Measurements from ENCODE around the gene RFX5.

DNA sequence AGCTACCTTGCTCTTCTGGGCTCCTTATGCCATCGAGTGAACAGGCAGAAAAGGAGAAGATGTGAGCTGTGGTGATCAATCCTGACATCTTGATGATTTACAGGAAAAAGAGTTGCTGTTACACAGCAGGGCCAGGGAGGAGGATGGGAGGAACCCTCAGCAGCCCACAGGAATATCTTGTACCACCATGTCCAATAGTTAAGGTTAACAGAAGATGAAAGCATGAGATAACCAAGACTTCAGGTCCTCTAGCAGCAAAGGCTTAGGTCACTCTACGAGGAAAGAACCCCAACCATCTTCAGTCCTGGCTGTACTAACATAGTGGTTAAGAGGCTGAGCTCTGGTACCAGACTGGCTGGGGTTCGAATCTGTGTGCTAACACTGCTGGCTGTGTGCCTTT, 37.5 kb upstream of the RFX5 start:
- TF ChIP-seq NFYC (CRISPR knock-in tag; IDR thresholded peaks at IDR 0.05) = no peak
- no peak for TF ChIP-seq JUNB (CRISPR knock-in tag; IDR thresholded peaks at IDR 0.05; ENCODE audit: borderline replicate concordance)
- TF ChIP-seq, protein P1, sequence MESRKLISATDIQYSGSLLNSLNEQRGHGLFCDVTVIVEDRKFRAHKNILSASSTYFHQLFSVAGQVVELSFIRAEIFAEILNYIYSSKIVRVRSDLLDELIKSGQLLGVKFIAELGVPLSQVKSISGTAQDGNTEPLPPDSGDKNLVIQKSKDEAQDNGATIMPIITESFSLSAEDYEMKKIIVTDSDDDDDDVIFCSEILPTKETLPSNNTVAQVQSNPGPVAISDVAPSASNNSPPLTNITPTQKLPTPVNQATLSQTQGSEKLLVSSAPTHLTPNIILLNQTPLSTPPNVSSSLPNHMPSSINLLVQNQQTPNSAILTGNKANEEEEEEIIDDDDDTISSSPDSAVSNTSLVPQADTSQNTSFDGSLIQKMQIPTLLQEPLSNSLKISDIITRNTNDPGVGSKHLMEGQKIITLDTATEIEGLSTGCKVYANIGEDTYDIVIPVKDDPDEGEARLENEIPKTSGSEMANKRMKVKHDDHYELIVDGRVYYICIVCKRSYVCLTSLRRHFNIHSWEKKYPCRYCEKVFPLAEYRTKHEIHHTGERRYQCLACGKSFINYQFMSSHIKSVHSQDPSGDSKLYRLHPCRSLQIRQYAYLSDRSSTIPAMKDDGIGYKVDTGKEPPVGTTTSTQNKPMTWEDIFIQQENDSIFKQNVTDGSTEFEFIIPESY (CRISPR knock-in tag; IDR thresholded peaks at IDR 0.05) = no peak
- TF ChIP-seq, protein P2, sequence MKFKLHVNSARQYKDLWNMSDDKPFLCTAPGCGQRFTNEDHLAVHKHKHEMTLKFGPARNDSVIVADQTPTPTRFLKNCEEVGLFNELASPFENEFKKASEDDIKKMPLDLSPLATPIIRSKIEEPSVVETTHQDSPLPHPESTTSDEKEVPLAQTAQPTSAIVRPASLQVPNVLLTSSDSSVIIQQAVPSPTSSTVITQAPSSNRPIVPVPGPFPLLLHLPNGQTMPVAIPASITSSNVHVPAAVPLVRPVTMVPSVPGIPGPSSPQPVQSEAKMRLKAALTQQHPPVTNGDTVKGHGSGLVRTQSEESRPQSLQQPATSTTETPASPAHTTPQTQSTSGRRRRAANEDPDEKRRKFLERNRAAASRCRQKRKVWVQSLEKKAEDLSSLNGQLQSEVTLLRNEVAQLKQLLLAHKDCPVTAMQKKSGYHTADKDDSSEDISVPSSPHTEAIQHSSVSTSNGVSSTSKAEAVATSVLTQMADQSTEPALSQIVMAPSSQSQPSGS (CRISPR knock-in tag; IDR thresholded peaks at IDR 0.05) = no peak
- no peak for TF ChIP-seq TCF12 (IDR thresholded peaks at IDR 0.05)
- no peak for TF ChIP-seq TCF12 (CRISPR knock-in tag; IDR thresholded peaks at IDR 0.05)
- no peak for TF ChIP-seq ATF7 (IDR thresholded peaks at IDR 0.05)
- no peak for TF ChIP-seq ATF7 (CRISPR knock-in tag; IDR thresholded peaks at IDR 0.05)
- TF ChIP-seq KLF9 (CRISPR knock-in tag; IDR thresholded peaks at IDR 0.05; ENCODE audit: low read depth) = no peak
- TF ChIP-seq, protein P3, sequence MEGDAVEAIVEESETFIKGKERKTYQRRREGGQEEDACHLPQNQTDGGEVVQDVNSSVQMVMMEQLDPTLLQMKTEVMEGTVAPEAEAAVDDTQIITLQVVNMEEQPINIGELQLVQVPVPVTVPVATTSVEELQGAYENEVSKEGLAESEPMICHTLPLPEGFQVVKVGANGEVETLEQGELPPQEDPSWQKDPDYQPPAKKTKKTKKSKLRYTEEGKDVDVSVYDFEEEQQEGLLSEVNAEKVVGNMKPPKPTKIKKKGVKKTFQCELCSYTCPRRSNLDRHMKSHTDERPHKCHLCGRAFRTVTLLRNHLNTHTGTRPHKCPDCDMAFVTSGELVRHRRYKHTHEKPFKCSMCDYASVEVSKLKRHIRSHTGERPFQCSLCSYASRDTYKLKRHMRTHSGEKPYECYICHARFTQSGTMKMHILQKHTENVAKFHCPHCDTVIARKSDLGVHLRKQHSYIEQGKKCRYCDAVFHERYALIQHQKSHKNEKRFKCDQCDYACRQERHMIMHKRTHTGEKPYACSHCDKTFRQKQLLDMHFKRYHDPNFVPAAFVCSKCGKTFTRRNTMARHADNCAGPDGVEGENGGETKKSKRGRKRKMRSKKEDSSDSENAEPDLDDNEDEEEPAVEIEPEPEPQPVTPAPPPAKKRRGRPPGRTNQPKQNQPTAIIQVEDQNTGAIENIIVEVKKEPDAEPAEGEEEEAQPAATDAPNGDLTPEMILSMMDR (CRISPR knock-in tag; IDR thresholded peaks at IDR 0.05) = no peak

All from HepG2 (cell line).